PFSK-1 (cell line): ENCODE measurements around the gene HSCB.

Source experiments
- FOXP2 ChIP-seq: optimal IDR thresholded peaks from 2 replicates; pipeline ENCODE3; 2011; ENCODE audit warnings: borderline replicate concordance, control low read depth, inconsistent platforms; ENCODE audit not compliant: insufficient read depth; ENCODE audit errors: extremely low read length, extremely low read depth
- POLR2AphosphoS5 ChIP-seq: IDR thresholded peaks from 2 replicates; pipeline ENCODE4 v1.6.1; 2012; ENCODE audit warnings: low read depth, mild to moderate bottlenecking, control low read depth, low read length, moderate library complexity
- SIN3A ChIP-seq: IDR thresholded peaks from 2 replicates; pipeline ENCODE4 v1.6.1; 2012; ENCODE audit warnings: mild to moderate bottlenecking, low read length, moderate library complexity, borderline replicate concordance; ENCODE audit not compliant: insufficient read depth
- TAF1 ChIP-seq: IDR thresholded peaks from 2 replicates; pipeline ENCODE4 v1.6.1; 2012; ENCODE audit warnings: low read length, control low read depth, borderline replicate concordance; ENCODE audit not compliant: insufficient read depth
- TF ChIP-seq, protein P1 (sequence below), 2 experiments: IDR thresholded peaks; 2 replicates each; pipeline versions ENCODE4 v1.6.1 to v1.8.0; 2011 to 2012; ENCODE audit warnings: low read depth in 2 of 2, low read length in 2 of 2, control low read depth in 1 of 2, inconsistent platforms in 1 of 2, mild to moderate bottlenecking in 1 of 2, moderate library complexity in 1 of 2; ENCODE audit not compliant: insufficient read depth in 1 of 2

DNA sequence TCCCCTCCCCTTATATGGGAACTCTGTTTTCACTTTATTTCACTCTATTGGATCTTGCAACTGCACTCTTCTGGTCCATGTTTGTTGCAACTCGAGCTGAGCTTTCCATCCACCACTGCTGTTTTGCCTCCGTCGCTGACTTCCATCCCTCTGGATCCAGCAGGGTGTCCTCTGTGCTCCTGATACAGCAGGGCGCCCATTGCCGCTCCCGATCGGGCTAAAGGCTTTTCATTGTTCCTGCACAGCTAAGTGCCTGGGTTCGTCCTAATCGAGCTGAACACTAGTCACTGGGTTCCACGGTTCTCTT lies 19.6 kb downstream of the HSCB start:
- no peak for TF ChIP-seq FOXP2
- TF ChIP-seq SIN3A, result no peak
- no peak for TF ChIP-seq TAF1
- TF ChIP-seq POLR2AphosphoS5, result no peak
- TF ChIP-seq, protein P1, sequence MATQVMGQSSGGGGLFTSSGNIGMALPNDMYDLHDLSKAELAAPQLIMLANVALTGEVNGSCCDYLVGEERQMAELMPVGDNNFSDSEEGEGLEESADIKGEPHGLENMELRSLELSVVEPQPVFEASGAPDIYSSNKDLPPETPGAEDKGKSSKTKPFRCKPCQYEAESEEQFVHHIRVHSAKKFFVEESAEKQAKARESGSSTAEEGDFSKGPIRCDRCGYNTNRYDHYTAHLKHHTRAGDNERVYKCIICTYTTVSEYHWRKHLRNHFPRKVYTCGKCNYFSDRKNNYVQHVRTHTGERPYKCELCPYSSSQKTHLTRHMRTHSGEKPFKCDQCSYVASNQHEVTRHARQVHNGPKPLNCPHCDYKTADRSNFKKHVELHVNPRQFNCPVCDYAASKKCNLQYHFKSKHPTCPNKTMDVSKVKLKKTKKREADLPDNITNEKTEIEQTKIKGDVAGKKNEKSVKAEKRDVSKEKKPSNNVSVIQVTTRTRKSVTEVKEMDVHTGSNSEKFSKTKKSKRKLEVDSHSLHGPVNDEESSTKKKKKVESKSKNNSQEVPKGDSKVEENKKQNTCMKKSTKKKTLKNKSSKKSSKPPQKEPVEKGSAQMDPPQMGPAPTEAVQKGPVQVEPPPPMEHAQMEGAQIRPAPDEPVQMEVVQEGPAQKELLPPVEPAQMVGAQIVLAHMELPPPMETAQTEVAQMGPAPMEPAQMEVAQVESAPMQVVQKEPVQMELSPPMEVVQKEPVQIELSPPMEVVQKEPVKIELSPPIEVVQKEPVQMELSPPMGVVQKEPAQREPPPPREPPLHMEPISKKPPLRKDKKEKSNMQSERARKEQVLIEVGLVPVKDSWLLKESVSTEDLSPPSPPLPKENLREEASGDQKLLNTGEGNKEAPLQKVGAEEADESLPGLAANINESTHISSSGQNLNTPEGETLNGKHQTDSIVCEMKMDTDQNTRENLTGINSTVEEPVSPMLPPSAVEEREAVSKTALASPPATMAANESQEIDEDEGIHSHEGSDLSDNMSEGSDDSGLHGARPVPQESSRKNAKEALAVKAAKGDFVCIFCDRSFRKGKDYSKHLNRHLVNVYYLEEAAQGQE (IDR thresholded peaks at IDR 0.05; ENCODE audit: insufficient read depth in 1 of 2, low read depth in 2 of 2, low read length in 2 of 2), result no peak
